ENCODE measurements around the gene CEP41. TPM values are rescaled to one million over a fixed set of nuclear protein-coding genes. Genes with fewer than 3 reads are reported as not detected.

Gene CEP41
- polyA plus RNA-seq, 1 donor (not counting 4 experiments of a cell fraction or from before 2014, with no cell fraction given): 13.4 TPM

GRCh38 chr7:130381468-130382312, 59.1 kb downstream of the CEP41 start:
- Histone ChIP-seq H2AFZ (ENCODE audit: control insufficient read depth, low read length) (no peak overlapping the region), H3K4me1 (ENCODE audit: control insufficient read depth, extremely low read depth, insufficient read depth, low read length) (no peaks in the 10 kb centered on the region), H3K79me2 (ENCODE audit: control insufficient read depth, insufficient read depth, low read length) (no peaks in the 10 kb centered on the region), H3K9me3 (ENCODE audit: control insufficient read depth, low read depth, low read length) (no peaks in the 10 kb centered on the region), H3K9ac (ENCODE audit: control insufficient read depth, extremely low read depth, insufficient read depth, low read length) (no peak overlapping the region), H3K4me2 (ENCODE audit: control insufficient read depth, extremely low read depth, insufficient read depth, low read depth, low read length) (no peak overlapping the region), H3K36me3 (ENCODE audit: control insufficient read depth in 2 of 2, extremely low read depth in 1 of 2, insufficient read depth in 2 of 2, low read length in 2 of 2) (no peaks in the 10 kb centered on the region), H3K27me3 (ENCODE audit: control insufficient read depth, extremely low read depth, insufficient read depth, low read length) (no peaks in the 10 kb centered on the region), H4K20me1 (ENCODE audit: control insufficient read depth, extremely low read depth, insufficient read depth, low read length) (no peaks in the 10 kb centered on the region), H3K27ac (ENCODE audit: control insufficient read depth, insufficient read depth, low read length) (no peak overlapping the region), H3K4me3 (ENCODE audit: control insufficient read depth in 2 of 3, extremely low read depth in 1 of 3, insufficient read depth in 2 of 3, low read depth in 1 of 3, low read length in 3 of 3) (no peak overlapping the region), H3K9me1 (ENCODE audit: control insufficient read depth, extremely low read depth, insufficient read depth, low read length) (no peaks in the 10 kb centered on the region)
- peak in 1 of 3 experiments; percentile 8 for TF ChIP-seq CTCF (optimal IDR thresholded peaks at IDR 0.05 in 1 of 3, IDR thresholded peaks at IDR 0.05 in 1 of 3, conservative IDR thresholded peaks at IDR 0.05 in 1 of 3; ENCODE audit: extremely low read depth in 1 of 3, insufficient read depth in 2 of 3, low read length in 3 of 3)
- no peak for TF ChIP-seq EZH2 (IDR thresholded peaks at IDR 0.05; ENCODE audit: low read length)
- FAIRE-seq (no peak), DNase-seq (ENCODE audit: low read depth, low spot score) (no peak)
- dilution Hi-C loops (cut with MboI; ENCODE audit: extremely low pct_ligation_motif_present, low sequenced_read_pairs): no loop called here

GRCh38 chr7:130380861-130381455, 59.9 kb downstream of the CEP41 start:
- H3K79me2 ChIP-seq (ENCODE audit: control insufficient read depth, insufficient read depth, low read length): no peaks in the 10 kb centered on the region
- FAIRE-seq (no peak), DNase-seq (ENCODE audit: low read depth, low spot score) (no peak)
- no peak overlapping the region for H3K27ac ChIP-seq (ENCODE audit: control insufficient read depth, insufficient read depth, low read length)
- H2AFZ ChIP-seq (ENCODE audit: control insufficient read depth, low read length): no peak overlapping the region
- H3K36me3 ChIP-seq (ENCODE audit: control insufficient read depth in 2 of 2, extremely low read depth in 1 of 2, insufficient read depth in 2 of 2, low read length in 2 of 2): no peaks in the 10 kb centered on the region
- no peaks in the 10 kb centered on the region for H3K27me3 ChIP-seq (ENCODE audit: control insufficient read depth, extremely low read depth, insufficient read depth, low read length)
- no peaks in the 10 kb centered on the region for H3K9me1 ChIP-seq (ENCODE audit: control insufficient read depth, extremely low read depth, insufficient read depth, low read length)
- no peak overlapping the region for H3K4me2 ChIP-seq (ENCODE audit: control insufficient read depth, extremely low read depth, insufficient read depth, low read depth, low read length)
- dilution Hi-C loops (cut with MboI; ENCODE audit: extremely low pct_ligation_motif_present, low sequenced_read_pairs): no loop called here
- no peak overlapping the region for H3K9ac ChIP-seq (ENCODE audit: control insufficient read depth, extremely low read depth, insufficient read depth, low read length)
- no peak for TF ChIP-seq CTCF (optimal IDR thresholded peaks at IDR 0.05 in 1 of 3, IDR thresholded peaks at IDR 0.05 in 1 of 3, conservative IDR thresholded peaks at IDR 0.05 in 1 of 3; ENCODE audit: extremely low read depth in 1 of 3, insufficient read depth in 2 of 3, low read length in 3 of 3)
- TF ChIP-seq EZH2 (IDR thresholded peaks at IDR 0.05; ENCODE audit: low read length): no peak
- no peak overlapping the region for H3K4me3 ChIP-seq (ENCODE audit: control insufficient read depth in 2 of 3, extremely low read depth in 1 of 3, insufficient read depth in 2 of 3, low read depth in 1 of 3, low read length in 3 of 3)
- no peaks in the 10 kb centered on the region for H3K4me1 ChIP-seq (ENCODE audit: control insufficient read depth, extremely low read depth, insufficient read depth, low read length)
- H4K20me1 ChIP-seq (ENCODE audit: control insufficient read depth, extremely low read depth, insufficient read depth, low read length): no peaks in the 10 kb centered on the region
- H3K9me3 ChIP-seq (ENCODE audit: control insufficient read depth, low read depth, low read length): peaks cover 4% of the 10 kb centered on the region
